ENCODE measurements around the gene FDX2. TPM values are rescaled to one million over a fixed set of nuclear protein-coding genes. Genes with fewer than 3 reads are reported as not detected.

Gene FDX2
- total and polyA plus RNA-seq, 2 of the 13 experiments (the other 11 are each of a cell fraction or from before 2014, with no cell fraction given): 21.0 to 24.7 TPM

- TF ChIP-seq STAT6 (CRISPR knock-in tag; IDR thresholded peaks at IDR 0.05; ENCODE audit: borderline replicate concordance): no peak
Observed at GRCh38 chr19:10318807-10319682, 3.2 kb upstream of the FDX2 start (continued).

DNA sequence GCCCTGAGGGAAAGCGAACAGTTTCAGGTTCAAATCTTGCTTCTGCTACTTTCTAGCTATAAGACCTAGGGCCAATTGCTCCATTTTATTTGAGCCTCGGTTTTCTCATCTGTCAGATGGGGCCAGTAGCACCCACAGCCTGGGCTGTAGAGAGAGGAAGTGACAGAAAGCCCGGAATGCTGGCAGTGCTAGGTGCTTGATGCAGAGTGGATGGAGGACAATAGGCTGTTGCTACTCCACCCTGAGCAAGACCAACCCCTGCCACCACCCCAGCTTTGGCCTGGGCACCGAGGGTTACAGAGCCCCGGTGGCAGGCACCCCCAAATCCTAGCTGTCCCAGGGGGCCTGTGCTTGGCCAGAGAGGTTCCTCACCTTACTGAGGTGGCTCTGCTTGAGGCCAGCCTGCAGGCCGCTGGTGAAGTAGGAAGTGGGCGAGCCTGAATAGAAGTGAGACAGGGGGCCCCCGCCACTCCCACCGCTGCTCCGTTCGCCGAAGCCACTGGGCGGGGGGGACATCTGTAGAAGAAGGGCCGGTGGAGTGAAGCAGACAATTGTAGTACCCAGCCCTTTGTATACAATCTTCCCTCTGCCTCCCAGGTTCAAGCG, 2.1 kb upstream of the FDX2 start:
- TF ChIP-seq AGO2 (optimal IDR thresholded peaks at IDR 0.05; ENCODE audit: low read depth, low read length): peak; percentile 49
- TF ChIP-seq ZNF629 (CRISPR knock-in tag; conservative IDR thresholded peaks at IDR 0.05): peak; percentile 73
- no peak for TF ChIP-seq MTA3 (CRISPR knock-in tag; IDR thresholded peaks at IDR 0.05)
- no peak overlapping the region for H3K4me3 ChIP-seq (replicated peaks in 1 of 3; ENCODE audit: insufficient read depth in 1 of 3, low read depth in 2 of 3, low read length in 3 of 3)
- ATAC-seq (no peak), DNase-seq (ENCODE audit: low spot score) (no peak), FAIRE-seq (no peak)
- no peaks in the 10 kb centered on the region; a peak in 1 of 5 replicates for H3K27me3 ChIP-seq (ENCODE audit: control insufficient read depth in 1 of 2, insufficient read depth in 2 of 2, low read length in 2 of 2)
- no peaks in the 10 kb centered on the region; the same call in 1 of the 2 replicates for H4K20me1 ChIP-seq (ENCODE audit: insufficient read depth, low read length)
- ChIA-PET POLR2A (interaction anchor here (1.3 to 5.1 kb wide), 2 partner anchors 14 to 16 kb away, joined by 4 to 24 read pairs; partner anchors contain the start of gene RAVER1), CTCF (ENCODE audit: low intra/inter-chr PET ratio, low total read pairs) (no interaction called here)
- in situ Hi-C loops (cut with HindIII; ENCODE audit: extremely low pct_ligation_motif_present, low pct_unique_long_range_greater_than_20kb) (no loop called here), intact Hi-C loops (cut with micrococcal nuclease; ENCODE audit: unreplicated experiment) (no loop called here)
- WGBS (ENCODE audit: low lambda C conversion rate): 96% methylated on average over 14 of the region's 15 CpGs
- no peaks in the 10 kb centered on the region for H3K9me3 ChIP-seq (ENCODE audit: low read length)
- H2AFZ ChIP-seq (ENCODE audit: low read length): no peak overlapping the region
- no TSS peak for BruUV-seq (replicated peaks)
- no peak overlapping the region for H3K27ac ChIP-seq (ENCODE audit: extremely low read length, insufficient read depth, low read length)
- peaks cover 5% of the 10 kb centered on the region for H3K79me2 ChIP-seq (ENCODE audit: insufficient read depth, low read length)
- no peak overlapping the region for H3K9ac ChIP-seq (ENCODE audit: insufficient read depth, low read depth, low read length)
- H3K36me3 ChIP-seq (replicated peaks in 1 of 2; ENCODE audit: control insufficient read depth in 1 of 2, insufficient read depth in 2 of 2, low read length in 2 of 2): peaks cover 24 to 50% of the 10 kb centered on the region in 2 experiments
- H3K4me1 ChIP-seq (ENCODE audit: insufficient read depth, low read length): peaks cover 17% of the 10 kb centered on the region
- no peak overlapping the region for H3K4me2 ChIP-seq (ENCODE audit: low read depth, low read length)
